ENCODE measurements around the gene TTC3.

Gene TTC3

DNA sequence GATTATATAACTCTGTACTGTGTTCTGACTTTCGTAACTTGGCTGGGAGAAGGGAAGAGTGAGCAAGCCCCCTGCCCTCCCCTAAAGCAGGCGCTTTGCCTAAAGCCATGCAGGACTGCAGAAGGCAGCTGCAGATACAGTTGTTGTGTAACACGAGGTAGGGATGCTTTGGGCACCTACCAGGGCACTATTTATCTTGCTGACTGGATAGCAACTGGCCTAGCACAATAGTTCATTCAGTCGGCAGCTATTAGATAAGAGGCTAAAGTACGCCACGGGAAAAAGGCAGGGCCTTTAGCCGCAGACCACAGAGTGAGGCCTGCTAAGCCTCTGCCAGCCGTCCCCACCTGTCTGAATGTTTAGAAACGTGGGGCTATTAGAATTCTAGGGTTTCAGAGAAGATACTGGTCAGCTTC, 80.9 kb downstream of the TTC3 start:
- DNase-seq (ENCODE audit: low spot score) = peak; percentile 33

DNA sequence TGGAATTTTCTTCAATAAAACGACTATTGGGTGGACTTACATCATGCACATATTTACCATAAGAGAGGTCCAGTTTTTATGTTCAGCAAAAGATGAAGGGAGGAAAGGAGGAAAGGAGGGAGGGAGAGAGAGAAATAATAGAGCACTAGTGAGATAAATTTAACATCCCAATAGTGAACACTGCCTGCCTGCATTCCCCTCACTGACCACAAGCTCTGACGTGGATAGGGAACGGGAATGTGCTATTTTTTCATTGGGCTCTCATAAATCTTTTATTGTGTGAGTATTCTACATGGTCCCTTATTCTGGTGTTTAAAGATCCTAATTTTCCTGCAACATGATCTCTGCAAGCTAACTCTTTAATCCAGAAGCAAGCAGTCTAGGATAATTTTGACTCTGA, 82.1 kb downstream of the TTC3 start:
- DNase-seq (ENCODE audit: low spot score) = no peak

DNA sequence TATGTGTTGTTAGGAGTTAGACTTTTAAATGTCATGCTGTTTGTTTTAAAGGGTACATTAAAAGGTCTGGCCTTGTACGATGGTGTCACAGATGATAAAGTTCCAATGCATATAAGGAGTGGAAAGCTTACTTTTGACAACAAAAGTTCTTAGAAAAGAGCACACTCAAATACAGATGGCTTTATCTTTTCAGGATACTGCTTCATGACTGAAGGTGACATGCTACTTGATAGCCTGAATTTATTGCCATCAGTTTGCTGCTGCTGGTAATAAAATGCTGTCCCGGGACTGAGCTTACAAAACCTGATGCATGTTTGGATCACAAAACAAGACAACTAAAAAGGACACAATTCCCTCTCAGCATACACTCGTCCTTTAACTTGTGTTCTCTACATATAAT, 84.9 kb downstream of the TTC3 start:
- DNase-seq (ENCODE audit: low spot score) = no peak

DNA sequence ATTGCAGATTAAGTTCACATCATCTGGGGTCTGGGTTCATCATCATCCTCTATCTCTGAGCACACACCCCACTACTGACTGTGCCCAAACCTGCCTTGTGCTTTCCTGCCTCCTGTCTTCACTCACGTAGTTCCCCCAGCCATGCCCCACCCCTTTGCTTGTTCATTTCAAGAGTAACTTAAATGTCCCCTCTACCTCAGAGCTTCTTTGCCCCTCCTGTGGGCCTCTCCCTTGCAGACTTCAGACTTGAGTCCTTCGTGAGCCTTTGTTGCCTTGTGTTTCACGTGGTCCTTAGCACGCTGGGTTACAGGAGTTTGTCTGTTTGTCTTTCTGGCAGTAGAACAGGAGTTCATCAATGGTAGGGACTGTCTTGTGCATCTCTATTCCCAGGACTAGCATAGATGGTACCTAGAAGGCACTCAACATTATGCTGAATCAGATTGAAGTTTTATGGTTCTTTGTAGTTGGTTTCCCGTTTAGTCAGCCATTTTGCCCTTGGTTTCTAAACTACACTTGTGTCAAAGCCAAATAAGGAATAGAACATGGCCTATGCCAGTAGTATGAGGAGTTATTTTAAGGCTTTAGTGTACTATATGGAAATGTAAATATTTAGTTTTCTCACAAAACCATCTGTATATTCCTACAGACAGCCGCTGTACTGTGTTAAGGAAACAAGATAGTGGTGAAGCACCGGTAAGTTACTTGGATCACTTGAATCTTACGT, 86.2 kb downstream of the TTC3 start:
- no peak for DNase-seq (ENCODE audit: low spot score)

DNA sequence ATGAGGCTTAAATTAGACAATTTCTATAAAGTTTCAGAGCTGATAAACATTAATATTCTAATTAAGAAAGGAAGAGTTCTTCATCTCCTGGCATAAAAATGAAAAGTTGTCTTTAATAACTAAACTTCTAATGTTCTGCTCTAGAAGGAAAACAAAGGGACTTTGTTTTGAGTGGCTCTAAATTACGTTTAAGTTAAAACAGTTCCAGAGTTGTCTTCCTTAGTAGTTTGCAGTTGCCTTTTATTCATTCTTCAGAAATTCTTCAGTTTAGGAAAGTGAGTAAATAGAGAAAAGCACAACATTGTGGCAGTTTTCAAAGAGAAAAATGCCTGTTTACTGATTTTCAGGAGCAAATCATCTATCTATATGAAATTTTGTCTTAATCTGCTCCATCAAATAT, 86.9 kb downstream of the TTC3 start:
- no peak for DNase-seq (ENCODE audit: low spot score)

DNA sequence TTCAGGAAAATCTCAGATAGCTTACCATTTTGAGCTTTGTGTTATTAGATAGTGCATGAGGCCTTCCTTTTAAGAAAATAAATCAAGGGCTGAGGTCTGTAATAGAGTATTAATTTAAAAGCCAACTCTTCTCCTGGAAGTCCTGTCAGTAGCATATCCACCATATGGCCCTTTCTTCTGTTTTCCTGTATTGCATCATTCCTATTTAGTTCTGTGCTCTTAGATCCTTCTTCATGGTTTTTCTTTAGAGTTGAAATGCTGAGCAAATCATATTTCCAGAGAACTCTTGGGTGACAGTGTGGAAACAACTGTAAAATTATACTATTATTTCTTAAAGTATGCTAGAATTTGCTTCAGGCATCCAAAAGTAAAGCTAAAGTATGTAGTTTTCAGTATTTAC, 91.7 kb downstream of the TTC3 start:
- no peak for DNase-seq (ENCODE audit: low spot score)

DNA sequence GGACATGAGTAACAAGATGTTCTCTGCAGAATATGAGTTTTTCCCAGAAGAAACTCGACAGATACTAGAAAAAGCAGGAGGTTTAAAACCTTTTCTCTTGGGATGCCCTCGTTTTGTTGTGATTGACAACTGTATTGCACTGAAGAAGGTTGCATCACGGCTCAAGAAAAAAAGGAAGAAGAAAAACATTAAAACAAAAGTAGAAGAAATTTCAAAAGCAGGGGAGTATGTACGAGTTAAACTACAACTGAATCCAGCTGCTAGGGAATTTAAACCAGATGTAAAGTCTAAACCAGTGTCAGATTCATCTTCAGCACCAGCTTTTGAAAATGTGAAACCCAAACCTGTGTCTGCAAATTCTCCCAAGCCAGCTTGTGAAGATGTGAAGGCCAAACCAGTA, 92.5 kb downstream of the TTC3 start:
- no peak for DNase-seq (ENCODE audit: low spot score)

DNA sequence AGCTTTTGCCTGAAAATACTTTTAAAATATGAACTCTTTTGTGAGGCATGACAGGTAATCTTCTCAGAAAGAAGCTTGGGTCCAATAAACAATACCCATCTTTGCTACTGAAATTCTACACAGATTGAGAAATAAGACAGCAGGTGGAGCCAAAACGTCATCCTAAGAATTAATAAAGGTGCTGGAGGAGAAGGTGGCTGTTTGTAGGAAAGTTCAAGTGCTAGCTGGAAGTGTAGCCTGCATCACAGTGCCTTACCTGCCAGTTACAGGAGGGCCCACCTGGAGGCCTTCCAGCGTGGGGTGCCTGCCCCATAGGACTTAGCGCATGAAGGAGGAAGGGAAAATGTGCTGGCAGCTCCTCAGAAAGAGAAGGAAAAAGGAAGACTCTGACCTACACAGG, 93.7 kb downstream of the TTC3 start:
- no peak for DNase-seq (ENCODE audit: low spot score)

DNA sequence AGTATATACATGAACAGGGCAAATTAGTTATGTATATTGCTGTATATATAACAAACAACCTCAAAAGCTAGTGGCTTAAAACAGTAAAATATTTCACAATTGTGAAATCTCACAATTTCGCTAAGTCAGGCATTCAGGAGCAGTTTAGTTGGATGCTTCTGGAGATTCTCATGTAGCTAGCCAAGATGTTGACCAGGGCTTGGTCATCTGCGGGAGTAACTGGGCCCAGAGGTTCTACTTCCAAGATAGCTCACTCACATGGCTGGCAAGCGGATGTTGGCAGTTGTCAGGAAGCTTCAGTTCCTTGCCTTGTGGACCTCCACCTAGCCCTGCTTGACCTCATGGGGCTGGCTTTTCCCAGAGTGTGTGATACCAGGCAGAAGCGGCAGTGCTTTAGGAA, 95.6 kb downstream of the TTC3 start:
- no peak for DNase-seq (ENCODE audit: low spot score)

DNA sequence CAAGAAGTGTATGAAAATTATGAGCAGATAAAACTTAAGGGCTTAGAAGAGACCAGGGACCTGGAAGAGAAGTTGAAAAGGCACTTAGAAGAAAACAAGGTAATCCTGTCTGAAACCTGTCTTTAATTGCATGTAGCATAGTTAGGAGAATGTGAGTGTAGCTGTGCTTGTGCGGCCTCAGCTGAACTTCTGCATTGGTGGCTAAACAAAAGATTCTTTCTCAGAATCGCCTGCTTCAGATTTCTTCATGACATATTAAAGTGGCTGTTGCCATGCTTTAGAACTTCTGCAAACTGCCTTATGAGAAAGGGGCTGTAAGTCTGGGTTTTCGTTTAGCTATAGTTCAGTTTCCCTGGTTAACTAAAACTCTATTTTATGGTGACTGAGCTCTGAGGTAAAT, 99.6 kb downstream of the TTC3 start:
- DNase-seq (ENCODE audit: low spot score) = no peak

DNA sequence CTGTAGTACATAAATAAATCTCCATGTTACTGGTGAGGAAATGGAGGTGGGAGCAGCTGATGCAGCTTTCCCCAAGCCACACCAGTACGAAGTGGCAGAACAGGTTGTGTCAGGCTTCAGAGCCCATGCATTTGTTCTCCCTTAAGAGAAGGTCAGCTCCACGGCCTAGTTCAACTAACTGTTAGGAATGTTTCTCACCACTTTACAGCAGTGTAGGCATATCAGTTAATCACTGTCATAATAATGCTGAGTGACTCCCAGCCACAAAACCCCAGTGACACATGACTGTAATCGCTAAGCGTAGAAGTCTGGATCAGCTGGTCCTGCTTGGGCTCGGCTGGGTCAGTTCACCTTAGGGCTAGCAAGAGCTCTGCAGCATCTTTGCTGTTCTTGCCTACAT, 103.7 kb downstream of the TTC3 start:
- no peak for DNase-seq (ENCODE audit: low spot score)

DNA sequence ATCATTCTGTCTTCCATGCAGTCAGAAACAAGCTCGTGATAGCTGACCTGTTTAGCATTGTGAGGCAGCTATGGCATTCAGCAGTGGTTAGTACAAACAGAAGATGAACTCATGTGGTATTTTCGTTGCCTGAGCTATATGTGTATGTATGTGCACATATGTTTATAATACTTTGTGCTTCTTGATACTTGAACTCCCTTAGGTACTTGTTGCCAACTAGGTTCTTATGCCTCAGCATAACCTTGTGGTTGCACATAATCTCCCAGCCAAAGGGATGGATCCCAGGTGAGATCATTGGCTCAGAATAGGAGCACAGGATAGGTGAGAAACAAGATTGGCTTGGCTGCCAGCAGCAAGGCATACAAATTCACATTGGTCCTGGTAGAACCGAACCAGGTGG, 108.0 kb downstream of the TTC3 start:
- DNase-seq (ENCODE audit: low spot score) = no peak

DNA sequence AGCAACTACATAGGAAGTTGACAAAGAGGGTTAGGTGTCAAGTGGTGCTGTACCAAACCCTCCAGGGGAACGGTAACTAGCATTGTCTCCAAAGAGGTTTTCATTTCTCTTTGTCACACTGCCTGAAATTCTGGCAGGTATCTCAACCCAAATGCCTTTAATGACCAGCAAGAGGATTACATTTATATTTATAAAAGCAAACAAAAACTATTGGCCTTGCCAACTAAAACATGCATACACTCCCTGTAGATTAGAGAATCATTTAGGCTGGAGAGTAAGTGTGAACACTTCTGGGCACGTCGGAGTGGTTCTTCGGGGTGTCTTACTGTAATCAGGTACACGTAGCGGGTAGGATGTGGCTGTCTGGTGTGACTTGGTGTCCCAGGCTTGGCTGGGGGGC, 109.2 kb downstream of the TTC3 start:
- DNase-seq (ENCODE audit: low spot score) = no peak

DNA sequence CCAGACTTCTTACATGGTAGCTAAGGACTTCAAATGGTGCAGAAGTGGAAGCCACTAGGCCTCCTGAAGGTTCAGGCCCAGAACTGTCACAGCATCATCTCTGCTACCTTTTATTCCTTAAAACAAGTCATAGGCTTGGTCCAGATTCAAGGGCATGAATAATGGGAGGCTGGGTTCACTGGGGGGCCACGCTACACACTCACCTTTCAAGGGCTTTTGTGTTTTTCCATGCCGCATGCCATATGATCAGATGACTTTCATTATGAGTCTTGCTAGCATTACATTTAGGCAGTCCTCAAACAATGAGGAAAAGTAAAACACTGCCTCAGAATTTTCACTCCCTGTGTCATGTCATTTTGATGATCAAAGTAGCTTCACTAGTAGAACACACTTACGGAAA, 110.7 kb downstream of the TTC3 start:
- no peak for DNase-seq (ENCODE audit: low spot score)

DNA sequence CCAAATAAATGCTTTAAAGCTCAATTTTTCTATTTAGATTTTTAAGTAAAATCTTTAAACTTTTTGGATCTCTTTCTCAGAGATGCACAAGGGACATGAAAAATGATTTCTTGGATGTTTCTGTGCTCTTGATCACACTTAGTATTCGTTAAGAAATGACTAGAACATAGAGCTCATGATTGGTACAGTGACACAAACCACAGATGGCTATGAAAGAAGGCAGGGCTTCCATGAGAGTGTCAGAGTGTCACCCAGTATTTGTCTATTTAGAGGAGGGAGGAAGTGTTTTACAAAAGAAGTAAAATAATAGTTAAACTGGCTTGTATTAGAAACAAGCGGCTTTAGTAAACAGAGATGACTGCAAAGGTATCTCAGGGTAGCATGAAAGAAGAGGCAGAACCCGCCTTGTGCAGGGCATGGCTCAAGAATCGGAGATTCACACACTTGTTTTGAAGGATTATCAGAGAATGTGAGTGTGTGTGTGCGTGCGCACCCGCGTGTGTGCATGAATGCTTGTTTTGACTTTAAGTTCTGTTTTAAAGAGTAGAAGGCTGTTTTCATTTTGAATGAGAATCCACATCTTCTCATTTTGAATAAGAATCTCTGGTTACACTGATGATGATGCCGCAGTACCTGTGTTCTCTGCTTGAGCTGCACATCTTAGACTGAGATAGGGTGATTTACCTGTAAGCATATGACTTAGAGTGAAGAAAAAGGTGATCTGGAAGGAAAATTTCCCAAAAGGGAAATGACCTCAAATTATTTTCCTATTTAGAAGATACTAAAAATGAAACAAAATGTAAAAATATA, 111.9 kb downstream of the TTC3 start:
- no peak for DNase-seq (ENCODE audit: low spot score)

DNA sequence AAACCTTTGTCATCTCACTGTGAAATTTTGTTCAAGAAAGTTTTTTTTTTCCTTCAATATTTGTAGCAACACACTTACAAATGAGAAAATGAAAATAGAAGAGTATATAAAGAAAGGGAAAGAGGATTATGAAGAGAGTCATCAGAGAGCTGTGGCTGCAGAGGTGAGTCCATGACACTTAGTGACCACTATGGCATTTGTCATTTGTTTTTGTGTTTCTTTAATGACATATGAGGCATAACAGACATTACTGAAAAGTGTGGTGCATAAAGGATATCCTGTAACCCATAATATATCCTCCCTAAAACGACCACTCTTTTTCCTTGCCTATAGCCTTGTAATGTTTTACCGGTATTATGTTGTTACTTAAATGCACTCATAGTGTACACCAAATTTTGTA, 113.9 kb downstream of the TTC3 start:
- no peak for DNase-seq (ENCODE audit: low spot score)

DNA sequence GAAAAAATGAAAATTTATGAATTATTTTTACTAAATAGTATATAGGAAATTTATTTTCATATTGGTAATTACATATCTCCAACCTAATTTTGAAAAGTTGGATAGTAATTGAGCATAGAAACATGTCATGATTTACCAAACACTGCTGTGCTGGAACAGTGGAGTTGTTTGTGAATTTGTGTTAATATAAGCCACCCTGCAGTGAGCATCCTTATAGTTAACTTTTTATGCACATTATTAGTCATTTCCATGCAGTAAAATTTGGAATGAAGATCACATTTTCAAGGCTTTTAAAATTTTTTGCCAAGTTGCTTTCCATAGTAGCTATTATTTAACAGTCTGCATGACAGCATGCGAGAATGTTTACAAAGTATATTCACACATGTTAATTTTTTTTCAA, 115.8 kb downstream of the TTC3 start:
- DNase-seq (ENCODE audit: low spot score) = no peak

DNA sequence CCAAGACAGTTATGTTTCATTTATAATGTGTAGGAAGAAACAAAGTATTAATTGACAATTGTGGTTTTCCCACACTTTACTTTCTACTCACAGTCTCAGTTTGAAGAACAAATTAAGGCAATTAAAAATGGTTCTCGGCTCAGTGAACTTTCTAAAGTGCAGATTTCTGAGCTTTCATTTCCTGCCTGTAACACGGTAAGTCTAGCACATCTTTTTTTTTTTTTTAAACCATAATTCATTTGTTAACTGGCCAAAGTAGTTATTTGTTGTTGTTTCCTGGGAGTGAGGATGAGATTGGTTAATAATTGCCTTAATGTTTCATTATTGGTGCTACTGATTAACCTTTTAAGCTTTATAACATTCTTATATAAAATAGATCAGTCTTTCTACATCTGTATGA, 119.0 kb downstream of the TTC3 start:
- no peak for DNase-seq (ENCODE audit: low spot score)

DNA sequence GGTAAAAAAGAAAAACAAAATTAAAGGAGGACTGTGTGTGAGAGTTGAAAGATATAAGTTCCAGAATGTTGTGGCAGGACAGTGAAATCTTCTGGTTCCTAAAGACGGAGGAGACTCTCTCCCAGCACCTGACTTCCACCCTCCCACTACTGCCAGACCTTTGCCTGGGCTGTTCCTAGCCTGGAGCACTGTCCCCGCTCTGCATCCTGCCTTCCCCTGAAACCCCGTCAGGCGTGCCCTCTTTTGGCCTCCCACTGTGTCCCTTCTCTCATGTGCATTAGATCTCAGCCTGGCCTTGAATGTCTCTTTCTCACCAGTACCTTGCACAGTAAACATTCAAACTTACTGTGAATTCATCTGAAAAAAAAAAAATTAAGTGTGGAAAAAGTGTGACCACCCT, 120.0 kb downstream of the TTC3 start:
- DNase-seq (ENCODE audit: low spot score) = no peak

DNA sequence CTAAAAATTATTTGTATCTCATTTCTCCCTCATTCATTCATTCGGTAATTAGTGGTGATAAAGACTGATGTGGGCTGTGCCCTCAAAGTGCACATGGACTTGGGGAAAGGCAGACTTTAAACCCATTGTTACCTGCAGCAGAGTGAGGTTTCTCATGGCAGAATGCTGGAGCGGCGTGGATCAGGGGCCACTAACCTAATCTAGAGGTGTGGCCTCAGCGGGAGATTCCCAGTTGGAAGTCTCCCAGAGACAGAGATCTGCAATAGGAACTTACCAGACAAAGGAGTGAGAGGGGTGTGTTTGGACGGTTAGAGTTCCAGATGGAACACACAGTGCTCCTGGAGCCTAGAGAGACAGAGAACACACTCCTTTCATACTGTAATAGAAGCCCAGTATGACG, 120.6 kb downstream of the TTC3 start:
- DNase-seq (ENCODE audit: low spot score) = no peak

DNA sequence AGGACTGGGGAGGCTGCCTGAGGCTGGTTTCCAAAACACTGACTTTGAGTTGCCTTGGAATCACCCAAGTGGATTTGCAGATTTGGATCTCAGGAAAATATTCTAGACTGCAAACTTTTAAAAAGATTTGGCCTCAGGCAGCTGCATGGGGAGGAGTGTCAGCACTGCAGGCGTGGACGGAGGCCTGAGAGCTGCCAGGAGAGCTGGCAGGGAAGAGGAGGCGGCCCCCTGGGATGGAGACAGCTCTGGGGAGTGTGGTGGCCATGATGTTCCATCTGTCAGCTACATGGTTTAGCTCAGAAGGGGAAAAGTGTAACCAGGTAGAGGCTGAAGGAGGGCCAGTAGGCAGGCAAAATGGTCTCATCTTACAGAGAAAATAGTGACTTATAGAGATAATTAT, 122.0 kb downstream of the TTC3 start:
- no peak for DNase-seq (ENCODE audit: low spot score)

DNA sequence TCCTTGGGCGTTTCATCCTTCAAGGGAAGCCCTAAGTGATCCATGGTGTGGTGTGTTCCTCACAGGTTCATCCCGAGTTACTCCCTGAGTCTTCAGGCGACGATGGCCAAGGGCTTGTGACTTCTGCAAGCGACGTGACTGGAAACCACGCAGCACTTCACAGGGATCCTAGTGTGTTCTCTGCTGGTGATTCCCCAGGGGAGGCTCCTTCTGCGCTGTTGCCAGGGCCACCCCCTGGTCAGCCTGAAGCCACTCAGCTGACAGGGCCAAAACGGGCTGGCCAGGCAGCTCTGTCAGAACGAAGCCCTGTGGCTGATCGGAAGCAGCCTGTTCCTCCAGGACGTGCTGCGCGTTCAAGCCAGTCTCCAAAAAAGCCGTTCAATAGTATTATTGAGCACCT, 122.6 kb downstream of the TTC3 start:
- DNase-seq (ENCODE audit: low spot score) = no peak

DNA sequence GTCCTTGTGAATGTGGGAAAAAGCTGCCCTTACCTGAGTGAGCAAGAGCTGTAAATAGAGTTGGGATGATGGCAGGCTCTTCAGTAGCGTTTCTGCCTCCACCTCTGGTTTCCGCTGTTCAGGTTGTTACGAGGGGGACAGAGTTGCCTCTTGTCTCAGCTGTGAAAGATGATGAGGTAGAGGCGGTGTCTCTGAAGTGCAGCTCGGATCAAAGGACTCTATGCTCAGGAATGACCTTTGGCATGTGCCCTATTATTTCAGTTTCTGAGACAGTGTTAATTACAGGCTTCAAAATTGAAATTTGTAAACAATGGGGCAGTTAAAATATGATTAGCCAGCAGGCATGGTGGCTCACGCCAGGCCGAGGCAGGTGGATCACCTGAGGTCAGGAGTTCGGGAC, 123.8 kb downstream of the TTC3 start:
- no peak for DNase-seq (ENCODE audit: low spot score)

DNA sequence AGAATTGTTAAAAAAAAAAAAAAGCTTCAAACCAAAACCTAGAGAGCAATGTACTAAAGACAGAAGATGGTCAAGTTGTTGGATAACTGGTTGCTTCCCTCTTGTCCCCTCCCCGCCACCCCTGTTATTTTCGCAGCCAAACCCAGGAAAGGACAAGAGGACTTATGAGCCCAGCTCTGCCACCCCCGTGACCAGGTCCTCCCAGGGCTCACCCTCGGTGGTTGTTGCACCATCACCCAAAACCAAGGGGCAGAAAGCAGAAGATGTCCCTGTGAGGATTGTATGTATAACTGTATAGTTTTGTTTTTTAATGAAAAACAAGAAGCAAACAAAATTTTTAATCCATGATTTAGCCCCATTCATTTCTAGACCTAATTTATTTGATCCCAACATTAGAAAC, 124.7 kb downstream of the TTC3 start:
- DNase-seq (ENCODE audit: low spot score) = no peak
